Ovary (tissue), 3 donors: ENCODE results near the gene MSH3.

Source experiments
- CTCF ChIP-seq, 3 donors: fragments of 450-650 bp in 2 of 3; fragments of 200-600 bp in 1 of 3; IDR thresholded peaks; one replicate each; pipeline versions ENCODE4 v1.5.1 to v1.8.0; 2016 to 2022; ENCODE audit warnings: antibody characterized with exemption in 3 of 3, mild to moderate bottlenecking in 1 of 3
- EP300 ChIP-seq: sonication (generic); formaldehyde crosslinking; IDR thresholded peaks from one replicate; pipeline ENCODE4 v1.6.1; 2017; ENCODE audit warnings: antibody characterized with exemption
- POLR2A ChIP-seq: fragments of 450-650 bp; IDR thresholded peaks from one replicate; pipeline ENCODE4 v1.6.1; 2017; ENCODE audit warnings: antibody characterized with exemption, mild to moderate bottlenecking, moderate library complexity
- donor health status: DM: no; HTN: no; CAD: no.

DNA sequence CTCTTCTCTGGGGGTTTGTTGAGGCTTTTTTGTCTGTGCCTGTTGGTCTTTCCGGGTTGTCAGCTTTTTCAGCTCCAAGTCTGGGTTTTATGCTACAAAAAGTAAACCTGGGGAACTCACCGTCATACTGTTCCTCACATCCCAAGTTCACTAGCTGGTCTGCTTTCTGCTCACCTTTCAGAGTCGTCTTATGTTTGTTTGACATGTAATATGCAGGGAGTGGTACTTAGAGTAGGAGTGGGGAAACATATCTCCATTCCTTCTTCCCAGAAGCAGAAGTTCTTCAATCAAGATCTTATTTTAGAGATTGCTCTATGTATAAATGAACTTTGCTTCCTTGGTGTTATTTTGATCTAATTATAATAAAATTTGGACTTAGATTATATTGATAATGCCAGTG lies 42.0 kb downstream of the MSH3 start:
- TF ChIP-seq POLR2A (no peak), CTCF (IDR thresholded peaks at IDR 0.05) (no peak), EP300 (no peak)
